A549 (cell line): ENCODE measurements around the gene RECK. TPM values are rescaled to one million over a fixed set of nuclear protein-coding genes. Genes with fewer than 3 reads are reported as not detected.
A peak's percentile ranks its signal among the peaks of the same experiment; 100 is the strongest.

Source experiments
- ATAC-seq, 2 experiments: fragments of 200-7000 bp in 1 of 2; fragments of >200 bp in 1 of 2; cut with Nextera tagmentation in 1 of 2; cut with Tn5 transposase in 1 of 2; 3 replicates each; pipeline versions ENCODE4 v1.8.0 to v1.9.1; 2018 to 2020; ENCODE audit warnings: mild to moderate bottlenecking in 1 of 2, moderate library complexity in 1 of 2
- CTCF ChIA-PET: fragments of 300-600 bp; sonication (Branson Sonifier 250); formaldehyde crosslinking; extraction: SDS; loops from one replicate; lab custom pipeline; 2021; ENCODE audit warnings: antibody characterized with exemption, inconsistent platforms; lab: Yijun Ruan, JAX
- POLR2A ChIA-PET: fragments of 350-600 bp; formaldehyde crosslinking; extraction: SDS; loops from one replicate; lab custom pipeline; 2021; ENCODE audit warnings: antibody characterized with exemption, inconsistent platforms; lab: Yijun Ruan, JAX
- DNase-seq, 2 experiments: peaks; one replicate each; pipeline versions ENCODE4 v3.0.0 to v3.0.0-alpha.2; 2011 to 2016; ENCODE audit warnings: low read depth in 1 of 2, low spot score in 1 of 2
- FAIRE-seq: peaks from 2 replicates; lab custom pipeline; 2011; peaks lifted over from hg19 to GRCh38; lab: Jason Lieb, UNC
- H3K27ac ChIP-seq, 2 experiments: fragments of >200 bp; sonication (Bioruptor Twin); formaldehyde crosslinking; 3 replicates each; pipeline ENCODE4 v1.5.1; 2016 to 2017
- H3K4me1 ChIP-seq: fragments of >200 bp; sonication (Bioruptor Twin); formaldehyde crosslinking; 3 replicates; pipeline ENCODE4 v1.6.1; 2016
- H3K4me2 ChIP-seq: fragments of >200 bp; sonication (Bioruptor Twin); formaldehyde crosslinking; 3 replicates; pipeline ENCODE4 v1.6.1; 2016
- H3K4me3 ChIP-seq: fragments of >200 bp; sonication (Bioruptor Twin); formaldehyde crosslinking; 3 replicates; pipeline ENCODE4 v1.5.1; 2016
- H3K9me3 ChIP-seq: fragments of >200 bp; sonication (Bioruptor Twin); formaldehyde crosslinking; 3 replicates; pipeline ENCODE4 v1.6.1; 2016
- CBX8 ChIP-seq: fragments of 200-600 bp; sonication (generic); IDR thresholded peaks from 2 replicates; pipeline ENCODE4 v1.6.1; 2016
- CEBPB ChIP-seq, 2 experiments: fragments of >200 bp in 1 of 2; sonication (Bioruptor Twin) in 1 of 2; formaldehyde crosslinking in 1 of 2; IDR thresholded peaks; 2 replicates each; pipeline ENCODE4 v1.6.1; 2012 to 2016
- CHD4 ChIP-seq: fragments of 200-600 bp; sonication (generic); IDR thresholded peaks from 2 replicates; pipeline ENCODE4 v1.6.1; 2016; ENCODE audit warnings: antibody characterized with exemption, mild to moderate bottlenecking, borderline replicate concordance
- ESRRA ChIP-seq: fragments of 150-350 bp; IDR thresholded peaks from 2 replicates; pipeline ENCODE4 v1.6.1; 2014; ENCODE audit warnings: mild to moderate bottlenecking, low read length, borderline replicate concordance
- FOSL2 ChIP-seq, 2 experiments: fragments of 450-650 bp in 1 of 2; fragments of >200 bp in 1 of 2; sonication (Bioruptor Twin) in 1 of 2; formaldehyde crosslinking; IDR thresholded peaks; 2 replicates each; pipeline versions ENCODE4 v1.5.0 to v1.6.1; 2016 to 2020; ENCODE audit warnings: mild to moderate bottlenecking in 1 of 2, moderate library complexity in 1 of 2
- GATA3 ChIP-seq: IDR thresholded peaks from 2 replicates; pipeline ENCODE4 v1.6.1; 2012; ENCODE audit warnings: borderline replicate concordance
- HDAC2 ChIP-seq: fragments of 200-600 bp; sonication (generic); IDR thresholded peaks from 2 replicates; pipeline ENCODE4 v1.6.1; 2016
- HEYL ChIP-seq: fragments of 250-450 bp; sonication (Bioruptor Pico); IDR thresholded peaks from 2 replicates; pipeline ENCODE4 v1.8.0; 2021; ENCODE audit warnings: mild to moderate bottlenecking, moderate library complexity
- HOXB13 ChIP-seq: fragments of 250-450 bp; sonication (Bioruptor Pico); IDR thresholded peaks from 2 replicates; pipeline ENCODE4 v1.5.0; 2020; ENCODE audit warnings: low read depth, mild to moderate bottlenecking, moderate library complexity
- HOXB5 ChIP-seq: fragments of 250-450 bp; sonication (Bioruptor Pico); IDR thresholded peaks from 2 replicates; pipeline ENCODE4 v1.5.0; 2020; ENCODE audit warnings: mild to moderate bottlenecking, moderate library complexity
- JUN ChIP-seq, 2 experiments: fragments of >200 bp; sonication (Bioruptor Twin); formaldehyde crosslinking; IDR thresholded peaks; 2 replicates in 1 of 2; 3 replicates in 1 of 2; pipeline ENCODE4 v1.6.1; 2016 to 2017
- JUNB ChIP-seq: fragments of >200 bp; sonication (Bioruptor Twin); formaldehyde crosslinking; IDR thresholded peaks from 2 replicates; pipeline ENCODE4 v1.6.1; 2016
- KDM5A ChIP-seq: fragments of 200-600 bp; sonication (generic); IDR thresholded peaks from 2 replicates; pipeline ENCODE4 v1.6.1; 2016; ENCODE audit warnings: antibody characterized with exemption, mild to moderate bottlenecking
- MAFK ChIP-seq: fragments of 450-650 bp; IDR thresholded peaks from 2 replicates; pipeline ENCODE4 v1.6.1; 2014; ENCODE audit not compliant: partially characterized antibody
- MYC ChIP-seq: IDR thresholded peaks from 2 replicates; pipeline ENCODE4 v1.6.1; 2012; ENCODE audit warnings: mild to moderate bottlenecking, inconsistent platforms, low read length, improper control_type of control experiment, borderline replicate concordance
- NFE2L2 ChIP-seq: fragments of 150-350 bp; conservative IDR thresholded peaks from 2 replicates; pipeline ENCODE4 v1.6.1; 2014; ENCODE audit warnings: low read length
- RAD21 ChIP-seq, 2 experiments: fragments of >200 bp in 1 of 2; sonication (Bioruptor Twin) in 1 of 2; formaldehyde crosslinking in 1 of 2; IDR thresholded peaks in 1 of 2; conservative IDR thresholded peaks in 1 of 2; 2 replicates in 1 of 2; 3 replicates in 1 of 2; pipeline ENCODE4 v1.6.1; 2012 to 2018; ENCODE audit warnings: inconsistent platforms in 1 of 2
- RARB ChIP-seq: fragments of 250-450 bp; sonication (Bioruptor Pico); IDR thresholded peaks from 2 replicates; pipeline ENCODE4 v1.8.0; 2021; ENCODE audit warnings: mild to moderate bottlenecking, moderate library complexity
- SREBF2 ChIP-seq: fragments of 450-650 bp; IDR thresholded peaks from 2 replicates; pipeline ENCODE4 v1.6.1; 2014; ENCODE audit warnings: mild to moderate bottlenecking, moderate library complexity
- TFCP2L1 ChIP-seq: fragments of 250-450 bp; sonication (Bioruptor Pico); IDR thresholded peaks from 2 replicates; pipeline ENCODE4 v1.5.0; 2021; ENCODE audit warnings: mild to moderate bottlenecking
- TP53 ChIP-seq: fragments of 250-450 bp; sonication (Bioruptor Pico); IDR thresholded peaks from 2 replicates; pipeline ENCODE4 v1.5.0; 2021; ENCODE audit warnings: mild to moderate bottlenecking, moderate library complexity
- ZC3H11A ChIP-seq: fragments of 450-650 bp; IDR thresholded peaks from 2 replicates; pipeline ENCODE4 v1.6.1; 2014; ENCODE audit warnings: antibody characterized with exemption, mild to moderate bottlenecking
- ZFP36 ChIP-seq: fragments of 450-650 bp; IDR thresholded peaks from 2 replicates; pipeline ENCODE4 v1.6.1; 2014; ENCODE audit warnings: borderline replicate concordance; ENCODE audit not compliant: partially characterized antibody
- WGBS: methylation state at CpG from one replicate; pipeline ENCODE4 v1.1.6; 2017; ENCODE audit errors: missing lambda C conversion rate; 5-methylcytosine and 5-hydroxymethylcytosine counted together
- polyA plus RNA-seq, 4 experiments: library from polyadenylated mRNA; depleted of rRNA in 3 of 4; stranded (reverse); fragments of >200 nt; fragmentation: RNase III in 1 of 4; extraction: RNeasy Plus Mini Kit Qiagen cat#74134 plus additional on column Dnase treatment in 1 of 4; gene quantifications; 2 replicates in 3 of 4; 3 replicates in 1 of 4; pipeline ENCODE4 v1.2.3, GENCODE V29; 2011 to 2017
- TF ChIP-seq, protein P1 (sequence below): fragments of 250-450 bp; sonication (Bioruptor Pico); IDR thresholded peaks from 2 replicates; pipeline ENCODE4 v1.5.0; 2020; ENCODE audit warnings: low read depth, mild to moderate bottlenecking, moderate library complexity
- TF ChIP-seq, protein P2 (sequence below): fragments of 150-350 bp; IDR thresholded peaks from 2 replicates; pipeline ENCODE4 v1.6.1; 2014; ENCODE audit warnings: low read depth, mild to moderate bottlenecking, low read length
- TF ChIP-seq, protein P3 (sequence below): fragments of >200 bp; sonication (Bioruptor Twin); formaldehyde crosslinking; IDR thresholded peaks from 3 replicates; pipeline ENCODE4 v1.5.1; 2016

The RECK gene
- polyA plus RNA-seq, 2 of the 4 experiments (the other 2 are of a cell fraction): 5.0 to 8.7 TPM

DNA sequence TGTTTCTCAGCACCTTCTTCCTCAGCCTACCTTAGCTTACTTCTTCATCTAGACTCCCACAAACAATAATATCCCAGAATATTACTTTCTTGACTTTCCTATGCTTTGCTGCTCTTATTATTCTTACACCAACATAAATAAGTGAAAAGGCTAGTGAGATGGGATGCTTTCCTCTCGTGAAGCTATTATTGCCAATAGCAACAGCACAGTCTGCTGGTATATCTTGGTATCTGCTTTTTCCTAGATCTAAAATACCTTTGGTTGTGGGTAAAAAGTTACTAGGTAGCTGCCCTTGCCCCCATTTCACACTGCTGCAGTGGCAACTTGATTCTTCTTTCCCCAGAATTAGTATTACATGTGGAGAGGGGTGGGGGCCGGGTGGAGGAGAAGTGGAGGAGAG lies 73.7 kb downstream of the RECK start:
- POLR2A ChIA-PET: interaction anchor here (0.5 kb wide), 1 partner anchor 55 kb away, joined by 4 read pairs; no protein-coding TSS in a partner anchor
- 68% methylated on average over 2 of the region's 2 CpGs for WGBS

DNA sequence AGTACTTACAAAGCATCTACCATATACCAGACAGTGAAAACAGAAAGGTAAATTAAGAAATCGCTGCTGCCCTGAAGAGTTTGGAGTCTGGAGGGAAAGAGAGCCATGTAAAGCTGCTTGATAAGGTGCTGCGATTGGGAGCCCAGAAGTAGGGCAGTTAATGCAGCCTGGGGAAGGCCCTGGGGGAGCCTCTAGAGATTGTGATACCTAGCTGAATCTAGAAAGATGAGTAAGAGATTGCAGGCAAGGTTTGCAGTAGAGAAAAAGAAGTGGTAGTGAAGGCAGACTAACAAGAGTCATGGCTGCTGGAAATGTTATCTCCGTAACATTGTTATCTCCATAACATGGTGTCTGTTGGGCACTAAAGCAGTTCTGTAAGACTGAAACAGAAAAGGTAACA lies 75.8 kb downstream of the RECK start:
- TF ChIP-seq NFE2L2 (no peak), RARB (CRISPR knock-in tag) (no peak), HDAC2 (no peak), JUNB (no peak), MAFK (no peak), CBX8 (no peak), SREBF2 (no peak), KDM5A (no peak), ZC3H11A (no peak), TP53 (CRISPR knock-in tag) (no peak)
- TF ChIP-seq, protein P1, sequence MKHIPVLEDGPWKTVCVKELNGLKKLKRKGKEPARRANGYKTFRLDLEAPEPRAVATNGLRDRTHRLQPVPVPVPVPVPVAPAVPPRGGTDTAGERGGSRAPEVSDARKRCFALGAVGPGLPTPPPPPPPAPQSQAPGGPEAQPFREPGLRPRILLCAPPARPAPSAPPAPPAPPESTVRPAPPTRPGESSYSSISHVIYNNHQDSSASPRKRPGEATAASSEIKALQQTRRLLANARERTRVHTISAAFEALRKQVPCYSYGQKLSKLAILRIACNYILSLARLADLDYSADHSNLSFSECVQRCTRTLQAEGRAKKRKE (CRISPR knock-in tag): no peak
- TF ChIP-seq, all 56 proteins: peak for 0
- no peaks in the 10 kb centered on the region for H3K9me3 ChIP-seq
- no peak overlapping the region for H3K27ac ChIP-seq
- FAIRE-seq: no peak
- ChIA-PET POLR2A (interaction anchor here (1.6 kb wide), 1 partner anchor 78 kb away, joined by 4 read pairs; the partner anchor contains the start of gene CLTA), CTCF (interaction anchor here (0.9 to 22.4 kb wide), 9 partner anchors 9 to 158 kb away, joined by 3 to 321 read pairs (median 6); partner anchors contain the start of gene CCIN)
- ATAC-seq: no peak
- WGBS: 66% methylated on average over 3 of the region's 3 CpGs
- H3K4me1 ChIP-seq: no peaks in the 10 kb centered on the region
- H3K4me3 ChIP-seq: no peak overlapping the region
- no peak overlapping the region for H3K4me2 ChIP-seq
- no peak for DNase-seq

More for the DNA sequence above, 73.7 kb downstream of the RECK start:
- no peak for FAIRE-seq
- H3K9me3 ChIP-seq: no peaks in the 10 kb centered on the region
- TF ChIP-seq, protein P2, sequence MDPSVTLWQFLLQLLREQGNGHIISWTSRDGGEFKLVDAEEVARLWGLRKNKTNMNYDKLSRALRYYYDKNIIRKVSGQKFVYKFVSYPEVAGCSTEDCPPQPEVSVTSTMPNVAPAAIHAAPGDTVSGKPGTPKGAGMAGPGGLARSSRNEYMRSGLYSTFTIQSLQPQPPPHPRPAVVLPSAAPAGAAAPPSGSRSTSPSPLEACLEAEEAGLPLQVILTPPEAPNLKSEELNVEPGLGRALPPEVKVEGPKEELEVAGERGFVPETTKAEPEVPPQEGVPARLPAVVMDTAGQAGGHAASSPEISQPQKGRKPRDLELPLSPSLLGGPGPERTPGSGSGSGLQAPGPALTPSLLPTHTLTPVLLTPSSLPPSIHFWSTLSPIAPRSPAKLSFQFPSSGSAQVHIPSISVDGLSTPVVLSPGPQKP: no peak
- peak; percentile 35 to 52; a peak in 4 of 5 replicates for TF ChIP-seq RAD21 (conservative IDR thresholded peaks at IDR 0.05 in 1 of 2, IDR thresholded peaks at IDR 0.05 in 1 of 2)
- TF ChIP-seq, protein P3, sequence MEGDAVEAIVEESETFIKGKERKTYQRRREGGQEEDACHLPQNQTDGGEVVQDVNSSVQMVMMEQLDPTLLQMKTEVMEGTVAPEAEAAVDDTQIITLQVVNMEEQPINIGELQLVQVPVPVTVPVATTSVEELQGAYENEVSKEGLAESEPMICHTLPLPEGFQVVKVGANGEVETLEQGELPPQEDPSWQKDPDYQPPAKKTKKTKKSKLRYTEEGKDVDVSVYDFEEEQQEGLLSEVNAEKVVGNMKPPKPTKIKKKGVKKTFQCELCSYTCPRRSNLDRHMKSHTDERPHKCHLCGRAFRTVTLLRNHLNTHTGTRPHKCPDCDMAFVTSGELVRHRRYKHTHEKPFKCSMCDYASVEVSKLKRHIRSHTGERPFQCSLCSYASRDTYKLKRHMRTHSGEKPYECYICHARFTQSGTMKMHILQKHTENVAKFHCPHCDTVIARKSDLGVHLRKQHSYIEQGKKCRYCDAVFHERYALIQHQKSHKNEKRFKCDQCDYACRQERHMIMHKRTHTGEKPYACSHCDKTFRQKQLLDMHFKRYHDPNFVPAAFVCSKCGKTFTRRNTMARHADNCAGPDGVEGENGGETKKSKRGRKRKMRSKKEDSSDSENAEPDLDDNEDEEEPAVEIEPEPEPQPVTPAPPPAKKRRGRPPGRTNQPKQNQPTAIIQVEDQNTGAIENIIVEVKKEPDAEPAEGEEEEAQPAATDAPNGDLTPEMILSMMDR: peak; percentile 34; the same call in 1 of the 3 replicates
- no peak for TF ChIP-seq HOXB13 (CRISPR knock-in tag)
- TF ChIP-seq, all 56 proteins: peak for 2
- H3K27ac ChIP-seq: no peak overlapping the region
- H3K4me2 ChIP-seq: no peak overlapping the region
- DNase-seq (peak in 1 of 2 experiments; percentile 15), ATAC-seq (no peak)
- CTCF ChIA-PET: interaction anchor here (0.6 to 22.4 kb wide), 13 partner anchors 9 to 164 kb away, joined by 3 to 321 read pairs (median 4); partner anchors contain the start of gene CCIN
- H3K4me3 ChIP-seq: no peak overlapping the region
- no peaks in the 10 kb centered on the region for H3K4me1 ChIP-seq

DNA sequence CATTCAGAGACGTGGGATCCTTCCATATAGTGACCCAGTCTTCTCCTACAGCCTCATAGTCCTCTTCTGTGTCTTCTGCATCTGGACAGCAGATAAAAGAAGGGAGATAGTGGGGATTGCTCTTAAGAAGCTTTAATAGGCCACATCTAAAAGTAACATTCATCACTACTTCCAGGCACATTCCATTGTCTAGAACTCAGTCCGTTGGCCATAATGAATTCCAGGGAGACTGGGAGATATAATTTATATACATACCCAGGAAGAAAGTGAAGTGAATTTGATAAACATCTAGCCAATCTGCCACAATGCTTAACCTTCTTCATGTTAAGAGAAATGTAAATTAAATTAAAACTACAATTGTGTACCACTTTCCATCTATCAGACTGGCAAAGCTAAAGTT lies 77.3 kb downstream of the RECK start:
- H3K4me3 ChIP-seq: no peak overlapping the region
- no peak overlapping the region for H3K27ac ChIP-seq
- 81% methylated on average over 2 of the region's 2 CpGs for WGBS
- FAIRE-seq (no peak), ATAC-seq (no peak), DNase-seq (no peak)
- no peak overlapping the region for H3K4me2 ChIP-seq
- no peaks in the 10 kb centered on the region for H3K4me1 ChIP-seq
- H3K9me3 ChIP-seq: no peaks in the 10 kb centered on the region
- ChIA-PET CTCF (interaction anchor here (0.6 to 22.4 kb wide), 10 partner anchors 9 to 160 kb away, joined by 3 to 321 read pairs (median 4); partner anchors contain the start of gene CCIN), POLR2A (no interaction called here)
- TF ChIP-seq TFCP2L1 (no peak), RAD21 (conservative IDR thresholded peaks at IDR 0.05 in 1 of 2, IDR thresholded peaks at IDR 0.05 in 1 of 2) (no peak), JUN (IDR thresholded peaks at IDR 0.05) (no peak), ESRRA (no peak), GATA3 (no peak), MYC (no peak), CEBPB (IDR thresholded peaks at IDR 0.05) (no peak), ZFP36 (no peak), KDM5A (no peak), HEYL (CRISPR knock-in tag) (no peak), CHD4 (no peak), HOXB13 (CRISPR knock-in tag) (no peak), HOXB5 (CRISPR knock-in tag) (no peak), FOSL2 (IDR thresholded peaks at IDR 0.05) (no peak), FOSL2 (CRISPR knock-in tag; IDR thresholded peaks at IDR 0.05) (no peak)
- TF ChIP-seq, protein P2: no peak
- TF ChIP-seq, protein P3: no peak
